GM12864 (cell line): ENCODE measurements around the gene FGF1.

ENCODE experiments used
- DNase-seq: peaks from one replicate; pipeline ENCODE4 v3.0.0-alpha.2; 2011; ENCODE audit warnings: low read depth
- H3K4me3 ChIP-seq: 2 replicates; pipeline ENCODE4 v1.5.1; 2011; ENCODE audit warnings: mild to moderate bottlenecking, low read depth, low read length, control low read depth
- TF ChIP-seq, protein P1 (sequence below): IDR thresholded peaks from 2 replicates; pipeline ENCODE4 v1.5.1; 2011; ENCODE audit warnings: low read depth, mild to moderate bottlenecking, moderate library complexity, low read length, control low read depth, inconsistent platforms; ENCODE audit errors: missing control alignments

Gene FGF1

DNA sequence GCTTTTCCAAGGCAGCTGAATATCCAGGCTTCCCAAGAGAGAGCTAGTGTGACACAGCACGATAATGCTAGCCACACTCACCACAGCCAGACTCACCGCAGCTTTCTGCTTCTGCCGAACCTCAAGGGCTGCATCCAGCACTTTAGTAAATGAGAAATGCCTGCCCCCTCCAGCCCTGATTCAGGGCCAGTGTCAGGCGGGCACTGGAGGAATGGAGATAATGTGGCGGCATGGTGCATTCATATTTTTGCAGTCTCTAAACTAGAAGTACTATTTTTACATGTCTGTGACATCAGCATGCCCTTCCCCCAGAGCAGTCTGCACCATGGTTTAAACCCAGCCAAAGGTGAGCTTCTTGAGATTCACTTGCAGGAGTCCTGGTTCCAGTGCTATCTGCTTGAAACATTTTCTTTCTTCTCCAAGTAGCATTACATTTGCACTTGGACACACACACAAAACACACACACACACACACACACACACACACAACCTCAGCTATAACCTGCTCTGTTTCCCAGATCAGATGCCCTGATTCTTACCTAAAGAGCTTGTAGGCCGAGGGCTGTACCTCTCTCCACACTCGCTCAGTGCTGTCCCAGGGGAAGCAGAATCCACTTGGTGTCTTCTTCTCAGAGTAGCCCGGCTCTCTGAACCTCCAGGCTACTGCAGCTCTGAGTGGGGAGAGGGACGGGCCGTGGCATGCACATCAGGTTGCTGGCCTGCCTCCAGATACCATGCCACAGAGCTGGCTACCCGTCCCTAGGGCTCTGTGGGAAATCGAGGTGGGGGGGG lies at the start of gene FGF1:
TSS of gene FGF1 (minus strand) at position 673 of the 792 bp plus-strand sequence. CDS start 71,963 bp downstream, outside the sequence.
- H3K4me3 ChIP-seq = no peak within 1 kb of the TSS

DNA sequence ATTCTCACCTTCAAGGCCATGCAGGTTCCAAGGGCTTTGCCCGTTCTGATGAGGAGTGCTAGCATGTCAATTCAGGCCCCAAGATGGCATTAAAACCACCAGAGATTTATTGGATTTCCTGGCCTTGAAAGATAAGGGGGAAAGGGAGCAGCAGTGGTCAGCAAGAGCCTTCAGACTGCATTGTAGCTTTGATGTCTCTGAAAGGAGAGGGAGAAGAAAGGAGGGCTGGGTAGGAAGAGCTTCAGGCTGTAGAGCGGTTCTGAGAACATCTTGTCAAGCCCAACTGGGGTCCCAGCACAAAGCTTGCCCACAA lies 41.8 kb upstream of the FGF1 start:
- no peak for DNase-seq
- TF ChIP-seq, protein P1, sequence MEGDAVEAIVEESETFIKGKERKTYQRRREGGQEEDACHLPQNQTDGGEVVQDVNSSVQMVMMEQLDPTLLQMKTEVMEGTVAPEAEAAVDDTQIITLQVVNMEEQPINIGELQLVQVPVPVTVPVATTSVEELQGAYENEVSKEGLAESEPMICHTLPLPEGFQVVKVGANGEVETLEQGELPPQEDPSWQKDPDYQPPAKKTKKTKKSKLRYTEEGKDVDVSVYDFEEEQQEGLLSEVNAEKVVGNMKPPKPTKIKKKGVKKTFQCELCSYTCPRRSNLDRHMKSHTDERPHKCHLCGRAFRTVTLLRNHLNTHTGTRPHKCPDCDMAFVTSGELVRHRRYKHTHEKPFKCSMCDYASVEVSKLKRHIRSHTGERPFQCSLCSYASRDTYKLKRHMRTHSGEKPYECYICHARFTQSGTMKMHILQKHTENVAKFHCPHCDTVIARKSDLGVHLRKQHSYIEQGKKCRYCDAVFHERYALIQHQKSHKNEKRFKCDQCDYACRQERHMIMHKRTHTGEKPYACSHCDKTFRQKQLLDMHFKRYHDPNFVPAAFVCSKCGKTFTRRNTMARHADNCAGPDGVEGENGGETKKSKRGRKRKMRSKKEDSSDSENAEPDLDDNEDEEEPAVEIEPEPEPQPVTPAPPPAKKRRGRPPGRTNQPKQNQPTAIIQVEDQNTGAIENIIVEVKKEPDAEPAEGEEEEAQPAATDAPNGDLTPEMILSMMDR = no peak
- no peak overlapping the region for H3K4me3 ChIP-seq

More for the DNA sequence above, at the start of gene FGF1:
- TF ChIP-seq, protein P1 = no peak
- DNase-seq = no peak

DNA sequence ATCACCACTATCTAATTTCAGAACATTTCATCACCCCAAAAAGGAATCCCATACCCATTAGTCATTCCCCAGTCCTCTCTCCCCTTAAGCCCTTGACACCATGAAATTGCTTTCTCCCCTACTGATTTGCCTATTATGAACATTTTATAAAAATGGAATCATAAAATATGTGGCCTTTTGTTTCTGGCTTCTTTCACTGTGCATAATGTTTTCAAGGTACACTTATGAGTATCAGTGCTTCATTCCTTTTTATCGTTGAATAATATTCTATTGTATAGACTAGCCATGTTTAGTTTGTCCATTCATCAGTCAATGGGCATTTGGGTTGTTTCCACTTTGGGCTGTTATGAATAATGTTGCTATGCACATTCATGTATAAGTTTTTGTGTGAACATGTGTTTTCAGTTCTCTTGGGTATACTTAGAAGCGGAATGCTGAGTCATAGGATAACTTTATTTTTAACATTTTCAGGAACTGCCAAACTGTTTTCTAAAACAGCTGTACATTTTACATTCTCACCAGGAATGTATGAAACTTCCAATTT lies 40.4 kb upstream of the FGF1 start:
- DNase-seq = no peak

DNA sequence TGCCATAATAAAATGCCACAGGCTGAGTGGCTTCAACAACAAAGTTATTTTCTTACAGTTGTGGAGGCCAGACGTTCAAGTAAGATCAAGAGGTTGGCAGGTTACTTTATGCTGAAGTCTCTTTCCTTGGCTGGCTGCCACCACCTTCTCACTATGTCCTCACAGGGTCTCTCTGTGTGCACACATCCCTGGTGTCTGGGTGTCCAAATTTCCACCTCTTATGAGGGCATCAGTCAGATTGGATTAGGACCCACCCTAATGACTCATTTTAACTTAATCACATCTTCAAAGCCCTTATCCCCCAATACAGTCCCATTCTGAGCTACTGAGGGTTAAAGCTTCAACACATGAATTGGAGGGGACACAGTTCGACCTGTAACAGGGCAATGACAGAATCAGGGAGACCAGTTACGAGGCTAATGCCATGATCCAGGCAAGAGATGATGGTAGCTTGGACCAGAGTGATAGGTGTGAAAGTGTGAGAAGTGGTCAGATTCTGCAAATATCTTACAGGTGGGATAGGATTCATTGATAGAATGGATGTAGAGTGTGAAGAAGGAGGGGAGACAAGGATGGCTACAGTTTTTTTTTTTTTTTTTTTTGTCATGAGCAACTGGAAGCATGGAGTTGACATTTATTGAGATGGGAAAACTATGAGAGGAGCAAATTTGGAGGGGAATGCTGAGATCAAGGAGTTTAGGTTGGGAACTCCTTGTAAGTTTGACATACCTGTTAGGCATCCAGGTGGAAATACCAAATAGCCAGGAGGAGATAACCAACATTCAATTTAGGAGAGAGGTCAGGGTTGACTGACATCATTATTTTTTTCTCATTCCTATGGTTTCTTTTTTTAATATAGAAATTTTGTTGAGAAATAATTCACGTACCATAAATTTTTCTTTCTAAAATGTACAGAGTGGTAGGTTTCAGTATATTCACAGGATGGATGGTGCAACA lies 39.6 kb upstream of the FGF1 start:
- DNase-seq = no peak
- TF ChIP-seq, protein P1 = no peak
- H3K4me3 ChIP-seq = no peak overlapping the region

More for the DNA sequence above, 40.4 kb upstream of the FGF1 start:
- TF ChIP-seq, protein P1 = no peak
- H3K4me3 ChIP-seq = no peak overlapping the region

DNA sequence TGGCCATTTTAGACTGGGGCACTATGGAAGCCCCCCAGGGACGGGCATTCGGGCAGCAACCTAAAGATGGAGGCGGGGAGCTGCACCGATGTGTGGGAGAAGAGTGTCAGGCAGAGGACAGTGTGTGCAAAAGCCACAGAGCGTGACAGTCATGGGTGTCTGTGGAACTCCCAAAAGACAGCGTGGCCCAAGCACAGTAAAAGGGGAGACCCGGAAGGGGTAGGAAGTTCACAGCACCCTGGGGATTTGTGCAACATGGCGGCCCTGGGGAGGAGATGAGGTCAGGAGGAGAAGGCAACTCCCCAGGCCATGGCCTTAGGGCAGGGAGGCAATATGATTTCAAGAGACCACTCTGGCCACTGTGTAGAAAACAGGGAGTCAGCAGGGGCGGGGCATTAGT lies 38.9 kb upstream of the FGF1 start:
- no peak overlapping the region for H3K4me3 ChIP-seq
- TF ChIP-seq, protein P1 = no peak
- no peak for DNase-seq

DNA sequence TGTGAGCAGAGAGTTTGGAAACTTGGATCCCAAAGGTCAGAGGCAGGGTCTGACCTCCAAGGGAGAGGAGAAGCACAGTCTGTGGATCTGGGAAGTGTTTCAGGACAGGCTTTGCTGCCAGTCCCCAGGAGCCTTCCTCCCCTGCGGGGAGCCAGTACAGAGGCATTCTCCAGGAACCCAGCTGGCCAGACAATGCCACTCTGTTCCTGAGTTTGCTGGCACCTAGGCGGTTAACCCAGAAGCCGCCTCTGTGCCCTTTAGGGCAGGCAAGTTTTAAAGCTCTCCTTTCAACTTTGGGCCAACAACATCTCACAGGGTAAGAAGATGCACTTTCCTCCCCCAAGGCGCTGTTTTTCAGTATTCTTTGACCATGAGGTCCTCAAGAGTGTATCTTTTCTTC lies 37.0 kb upstream of the FGF1 start:
- no peak for DNase-seq

More for the DNA sequence above, 37.0 kb upstream of the FGF1 start:
- TF ChIP-seq, protein P1 = no peak
- no peak overlapping the region for H3K4me3 ChIP-seq
